Choroid plexus epithelial cell (primary cell): Measurements from ENCODE around the gene SNX19.

Experiments used
- DNase-seq: peaks from one replicate; pipeline ENCODE4 v3.0.0-alpha.2; 2010; ENCODE audit warnings: low read depth
- H3K4me3 ChIP-seq: 2 replicates; pipeline ENCODE4 v1.5.1; 2011; ENCODE audit warnings: low read depth, mild to moderate bottlenecking, control low read depth, low read length, moderate library complexity
- TF ChIP-seq, protein P1 (sequence below): conservative IDR thresholded peaks from 2 replicates; pipeline ENCODE4 v1.5.1; 2011; ENCODE audit warnings: low read depth, mild to moderate bottlenecking, control low read depth, inconsistent platforms, low read length, moderate library complexity

The SNX19 gene

DNA sequence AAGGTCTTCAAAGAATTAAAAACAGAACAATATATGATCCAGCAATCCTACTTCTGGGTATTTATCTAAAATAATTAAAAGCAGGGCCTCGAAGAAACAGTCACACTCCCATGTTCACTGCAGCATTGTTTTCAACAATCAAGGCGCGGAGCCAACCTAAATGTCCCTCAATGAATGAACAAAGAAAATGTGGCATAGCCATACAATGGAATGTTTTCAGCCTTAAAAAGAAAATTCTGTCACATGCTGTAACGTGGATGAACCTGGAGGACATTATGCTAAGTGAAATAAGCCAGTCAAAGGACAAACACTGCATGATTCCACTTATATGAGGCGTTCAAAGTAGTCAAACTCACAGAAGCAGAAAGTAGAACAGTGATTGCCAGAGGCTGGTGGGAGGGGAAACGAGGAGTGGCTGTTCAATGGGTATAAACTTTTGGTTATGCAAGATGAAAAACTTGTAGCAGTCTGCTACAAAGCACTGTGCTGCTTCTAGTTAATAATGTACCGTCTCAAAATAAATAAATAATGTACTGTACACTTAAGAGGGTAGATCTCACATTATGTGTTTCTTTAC lies 41.2 kb downstream of the SNX19 start:
- TF ChIP-seq, protein P1, sequence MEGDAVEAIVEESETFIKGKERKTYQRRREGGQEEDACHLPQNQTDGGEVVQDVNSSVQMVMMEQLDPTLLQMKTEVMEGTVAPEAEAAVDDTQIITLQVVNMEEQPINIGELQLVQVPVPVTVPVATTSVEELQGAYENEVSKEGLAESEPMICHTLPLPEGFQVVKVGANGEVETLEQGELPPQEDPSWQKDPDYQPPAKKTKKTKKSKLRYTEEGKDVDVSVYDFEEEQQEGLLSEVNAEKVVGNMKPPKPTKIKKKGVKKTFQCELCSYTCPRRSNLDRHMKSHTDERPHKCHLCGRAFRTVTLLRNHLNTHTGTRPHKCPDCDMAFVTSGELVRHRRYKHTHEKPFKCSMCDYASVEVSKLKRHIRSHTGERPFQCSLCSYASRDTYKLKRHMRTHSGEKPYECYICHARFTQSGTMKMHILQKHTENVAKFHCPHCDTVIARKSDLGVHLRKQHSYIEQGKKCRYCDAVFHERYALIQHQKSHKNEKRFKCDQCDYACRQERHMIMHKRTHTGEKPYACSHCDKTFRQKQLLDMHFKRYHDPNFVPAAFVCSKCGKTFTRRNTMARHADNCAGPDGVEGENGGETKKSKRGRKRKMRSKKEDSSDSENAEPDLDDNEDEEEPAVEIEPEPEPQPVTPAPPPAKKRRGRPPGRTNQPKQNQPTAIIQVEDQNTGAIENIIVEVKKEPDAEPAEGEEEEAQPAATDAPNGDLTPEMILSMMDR, result no peak
- no peak overlapping the region for H3K4me3 ChIP-seq
- DNase-seq, result no peak

DNA sequence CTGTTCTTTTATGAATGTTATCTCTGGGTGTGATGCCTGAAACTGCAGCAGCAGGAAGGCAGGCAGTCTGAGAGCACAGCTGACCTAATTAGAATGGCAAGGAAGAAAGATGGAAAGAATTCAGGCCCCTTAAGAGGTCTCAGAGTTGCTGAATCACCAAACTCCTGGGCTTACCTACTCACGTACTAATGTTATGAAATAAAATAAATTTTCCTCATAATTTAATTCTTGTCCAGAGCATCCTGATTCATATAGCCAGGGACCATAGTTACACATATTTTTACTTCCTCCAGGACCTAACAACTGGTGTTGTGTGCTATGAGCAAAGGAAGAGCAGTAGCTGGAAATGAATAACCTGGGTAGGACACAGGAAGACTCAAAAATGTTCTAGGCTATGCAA lies 41.9 kb downstream of the SNX19 start:
- H3K4me3 ChIP-seq, result no peak overlapping the region
- TF ChIP-seq, protein P1, result no peak
- DNase-seq, result peak; percentile 54

DNA sequence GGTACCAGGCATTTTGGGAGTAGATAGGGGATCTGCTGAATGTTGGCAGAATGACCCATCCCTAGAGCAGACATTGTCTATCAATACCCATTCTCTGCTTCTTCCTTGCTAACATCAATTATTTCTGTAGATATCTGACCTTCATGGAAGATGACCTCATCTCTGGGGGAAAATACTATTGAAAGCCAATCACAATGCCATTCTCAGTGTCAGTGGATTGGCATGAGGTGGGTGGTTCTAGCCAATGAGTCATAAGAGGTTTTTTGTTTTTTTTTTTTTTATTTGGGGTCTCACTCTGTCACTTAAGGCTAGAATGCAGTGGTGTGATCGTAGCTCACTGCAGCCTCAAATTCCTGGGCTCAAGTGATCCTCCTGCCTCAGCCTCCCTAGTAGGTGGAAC lies 42.5 kb downstream of the SNX19 start:
- H3K4me3 ChIP-seq, result no peak overlapping the region
- DNase-seq, result peak; percentile 28
- TF ChIP-seq, protein P1, result no peak

DNA sequence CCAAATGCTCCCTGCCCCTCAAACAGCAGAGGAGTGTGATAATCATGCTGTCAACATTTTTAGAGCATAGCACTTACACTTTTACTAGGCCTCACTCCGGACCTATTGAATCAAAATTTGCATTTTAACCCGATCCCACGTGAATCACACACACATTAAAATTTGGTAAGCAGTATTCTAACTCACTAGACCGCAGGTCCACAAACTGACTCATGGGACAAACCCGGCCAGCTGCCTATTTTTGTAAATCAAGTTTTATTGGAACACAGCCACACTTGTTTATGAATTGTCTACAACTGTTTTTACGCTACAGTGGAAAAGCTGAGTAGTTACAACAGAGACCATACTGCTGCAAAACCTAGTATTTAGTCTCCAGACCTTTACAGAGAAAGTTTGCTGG lies 43.3 kb downstream of the SNX19 start:
- peak; percentile 22 for DNase-seq
- H3K4me3 ChIP-seq, result no peak overlapping the region
- TF ChIP-seq, protein P1, result no peak

DNA sequence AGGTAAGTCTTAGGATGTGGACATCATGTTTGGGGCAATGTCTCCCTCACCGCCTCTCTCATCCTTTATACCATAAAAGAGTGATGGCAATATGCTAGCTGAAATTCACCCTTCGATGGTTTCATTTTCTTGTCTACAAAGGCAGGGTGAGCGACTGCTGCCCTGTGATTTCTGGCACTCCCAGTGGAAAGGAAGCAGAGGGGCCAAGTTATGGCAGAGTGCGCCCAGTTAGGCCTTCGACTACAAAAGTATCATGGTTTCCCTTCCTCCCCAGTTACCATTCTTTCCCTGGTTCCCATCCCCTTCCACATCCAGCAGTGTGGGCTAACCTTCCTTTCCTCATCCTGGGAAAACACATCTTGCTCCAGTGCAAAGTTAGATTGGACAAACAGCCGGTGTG lies 43.8 kb downstream of the SNX19 start:
- no peak overlapping the region for H3K4me3 ChIP-seq

DNA sequence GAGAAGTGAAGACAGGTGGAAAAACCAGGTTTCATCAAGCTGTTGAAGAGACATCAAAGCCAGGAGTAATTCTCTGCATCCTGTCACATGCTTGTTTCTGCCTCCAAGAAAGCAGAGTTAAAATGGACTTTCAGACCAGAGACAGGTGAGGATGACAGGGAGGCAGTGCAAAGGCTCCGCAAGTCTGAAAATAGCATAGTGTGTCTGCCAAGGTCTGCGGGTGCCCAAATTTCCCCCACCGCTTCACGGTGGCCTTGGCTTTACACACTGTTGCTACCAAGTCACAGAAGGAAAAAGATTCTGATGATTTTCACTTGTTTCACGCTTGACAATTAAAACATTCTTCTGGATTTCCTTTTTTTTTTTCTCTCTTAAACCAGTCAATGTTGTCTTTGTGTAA lies 44.2 kb downstream of the SNX19 start:
- TF ChIP-seq, protein P1, result no peak
- no peak for DNase-seq
- H3K4me3 ChIP-seq, result no peak overlapping the region

More for the DNA sequence above, 43.8 kb downstream of the SNX19 start:
- DNase-seq, result no peak
- TF ChIP-seq, protein P1, result no peak

DNA sequence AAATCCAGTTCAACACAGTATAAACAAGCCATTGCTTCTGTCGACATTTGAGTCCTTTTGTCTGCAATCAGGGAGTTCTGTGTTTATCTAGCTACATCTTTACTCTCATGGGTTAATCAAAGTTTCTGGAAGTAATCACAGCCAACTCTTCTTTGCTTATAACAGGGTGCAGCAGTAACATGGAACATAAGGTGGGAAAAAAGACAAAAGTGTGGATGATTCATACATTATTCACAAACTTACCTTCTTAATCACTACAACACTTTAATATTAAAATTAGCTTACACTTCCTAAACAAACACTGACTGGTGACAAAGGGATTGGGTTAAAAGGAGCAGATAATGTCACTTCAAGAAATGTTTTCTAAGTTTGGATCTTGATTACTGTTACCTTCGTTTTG lies 44.7 kb downstream of the SNX19 start:
- no peak overlapping the region for H3K4me3 ChIP-seq
- TF ChIP-seq, protein P1, result no peak
- no peak for DNase-seq
